ENCODE measurements around the gene WNT11. TPM values are rescaled to one million over a fixed set of nuclear protein-coding genes. Genes with fewer than 3 reads are reported as not detected.

Gene WNT11
- total RNA-seq, 1 experiment from 2014 or later = not detected

DNA sequence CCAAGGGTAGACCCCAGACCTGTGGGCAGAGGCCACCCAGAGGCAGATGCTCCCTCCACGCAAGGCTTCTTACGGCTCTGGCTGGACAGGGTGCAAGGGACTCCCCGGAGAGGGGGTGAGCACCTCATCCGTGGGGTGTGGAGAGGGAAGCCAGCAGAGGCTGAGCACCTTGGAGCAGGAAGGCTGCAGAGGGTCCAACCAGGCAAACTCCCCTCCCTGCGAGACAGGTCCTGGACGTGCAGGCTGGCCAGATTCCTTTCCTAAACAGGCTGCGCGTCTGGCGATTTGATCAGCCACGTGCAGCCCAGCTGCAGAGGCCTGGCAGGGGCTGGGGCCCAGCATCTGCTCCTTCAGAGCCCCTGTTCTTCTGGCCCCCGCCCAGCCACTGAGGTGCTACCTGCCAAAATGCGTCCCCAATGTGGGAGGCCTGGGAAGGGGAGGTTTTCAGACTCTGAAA is 49.3 kb downstream of the WNT11 start:
- no peak for DNase-seq (ENCODE audit: low spot score)

DNA sequence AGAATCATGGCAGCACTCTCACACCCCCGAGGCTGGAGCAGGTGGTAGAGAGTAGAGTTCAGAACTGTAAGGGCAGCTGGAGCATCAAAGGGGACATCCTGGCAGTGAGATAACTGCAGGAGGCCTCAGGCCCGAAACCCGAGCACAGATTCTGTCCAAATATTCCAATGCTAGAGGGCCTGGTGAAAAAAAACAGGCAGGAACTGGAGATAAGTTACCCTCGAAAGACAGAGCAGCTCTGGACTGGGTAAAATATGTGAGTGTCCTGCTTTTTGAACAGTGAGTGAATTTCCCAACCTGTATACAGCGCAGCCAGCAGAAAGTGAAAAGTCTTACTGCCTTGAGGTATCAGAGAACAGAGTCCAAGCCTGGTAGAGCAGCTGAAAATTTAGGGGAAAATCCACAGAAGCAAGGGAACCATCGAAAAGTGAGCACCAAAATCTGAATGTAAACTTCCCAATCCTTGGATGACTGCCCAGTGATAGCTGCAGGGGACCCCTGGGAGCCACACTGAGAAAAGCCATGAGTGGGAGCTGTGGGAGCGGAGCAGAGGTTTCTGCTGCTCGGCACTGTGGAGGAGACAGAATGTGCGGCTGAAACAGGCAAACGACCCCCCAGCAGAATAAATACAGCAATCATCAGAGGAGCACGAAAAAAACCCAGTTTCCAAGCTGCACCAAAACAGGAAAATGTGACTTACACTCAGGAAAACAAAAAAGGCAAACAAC is 50.6 kb downstream of the WNT11 start:
- DNase-seq (ENCODE audit: low spot score) = no peak

DNA sequence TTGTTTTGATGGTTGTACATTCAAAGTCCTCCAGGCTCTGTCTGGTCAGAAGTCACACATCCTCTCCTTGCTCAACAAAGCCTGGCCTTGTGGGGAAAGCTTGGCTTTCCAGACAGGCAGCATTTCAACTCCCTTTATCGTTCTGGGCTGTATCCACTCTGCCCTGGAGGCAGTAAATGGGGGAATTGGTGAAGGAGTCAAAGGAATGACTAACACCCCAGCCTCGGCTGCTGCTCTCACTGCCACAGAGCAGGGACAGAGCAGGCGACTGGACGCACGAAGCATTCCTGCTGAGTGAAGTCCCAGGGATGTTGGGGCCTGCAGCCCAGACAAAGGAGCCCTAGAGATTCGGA is 52.8 kb downstream of the WNT11 start:
- DNase-seq (ENCODE audit: low spot score) = no peak

DNA sequence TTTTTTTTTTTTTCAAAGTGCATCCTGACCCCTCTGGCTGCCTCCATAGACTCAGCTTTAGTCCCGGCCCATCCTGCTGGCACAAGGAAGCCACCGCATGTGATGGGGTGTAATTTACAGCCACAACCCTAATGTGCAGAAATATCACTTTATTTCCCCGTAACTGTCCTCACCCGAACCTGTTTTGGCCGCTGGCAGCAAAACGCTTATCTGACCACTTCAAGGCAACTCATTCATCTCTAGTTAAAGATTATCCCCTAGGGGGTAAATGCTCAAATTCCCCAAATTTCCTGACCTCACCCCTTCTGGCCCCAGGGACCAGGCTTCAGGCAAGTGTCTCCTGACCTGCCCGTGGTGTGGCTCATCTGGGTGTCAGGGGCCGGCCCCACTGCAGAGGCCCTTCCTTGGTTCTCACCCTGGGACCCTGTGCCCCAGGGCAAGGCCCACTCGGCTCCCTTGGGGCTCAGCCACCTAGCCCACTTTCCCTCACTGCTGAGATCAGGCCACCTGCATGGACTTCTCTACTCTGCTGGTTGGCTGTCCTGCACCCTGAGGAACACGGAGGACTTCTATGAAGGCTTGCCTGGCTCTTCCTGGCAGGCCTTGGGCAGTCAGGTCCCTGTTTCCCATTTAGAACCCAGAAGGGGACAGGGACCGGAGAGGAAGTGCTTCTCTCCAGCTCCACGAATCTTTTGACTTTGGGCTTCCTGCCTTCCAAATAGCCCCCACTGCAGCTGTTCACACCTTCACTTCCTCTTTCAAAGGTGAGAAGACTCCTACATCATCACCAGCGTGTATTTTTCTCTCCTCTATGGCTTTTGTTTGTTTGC is 53.3 kb downstream of the WNT11 start:
- DNase-seq (ENCODE audit: low spot score) = no peak

DNA sequence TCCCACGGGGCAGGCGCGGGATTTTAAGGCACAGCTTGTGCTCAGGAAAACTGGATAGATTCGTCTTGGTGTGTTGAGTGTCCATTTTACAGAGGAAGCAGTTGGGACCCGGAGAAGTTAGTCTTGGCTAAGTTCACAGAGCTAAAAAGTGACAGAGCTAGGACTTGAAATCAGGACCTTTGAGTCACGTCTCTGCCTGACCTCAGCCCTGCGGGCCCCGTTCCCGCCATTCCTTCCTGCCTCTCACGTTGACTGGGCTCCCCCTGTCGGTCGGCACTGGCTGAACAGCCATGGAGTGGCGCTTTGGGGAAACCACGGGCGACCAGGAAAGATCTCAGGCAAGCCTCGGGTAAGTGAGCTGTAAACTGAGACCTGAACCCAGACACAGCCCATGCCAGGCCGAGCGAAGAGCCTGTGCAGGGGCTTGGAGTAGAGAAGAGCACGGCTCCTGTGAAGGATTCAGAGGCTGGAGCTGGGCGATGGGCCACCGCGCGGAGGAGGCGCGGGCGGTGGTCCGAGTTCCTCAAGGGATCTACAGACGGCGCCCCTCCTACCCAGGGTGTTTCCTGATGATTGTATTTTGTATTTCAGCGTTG is 54.1 kb downstream of the WNT11 start:
- peak; percentile 72 for DNase-seq (ENCODE audit: low spot score)

DNA sequence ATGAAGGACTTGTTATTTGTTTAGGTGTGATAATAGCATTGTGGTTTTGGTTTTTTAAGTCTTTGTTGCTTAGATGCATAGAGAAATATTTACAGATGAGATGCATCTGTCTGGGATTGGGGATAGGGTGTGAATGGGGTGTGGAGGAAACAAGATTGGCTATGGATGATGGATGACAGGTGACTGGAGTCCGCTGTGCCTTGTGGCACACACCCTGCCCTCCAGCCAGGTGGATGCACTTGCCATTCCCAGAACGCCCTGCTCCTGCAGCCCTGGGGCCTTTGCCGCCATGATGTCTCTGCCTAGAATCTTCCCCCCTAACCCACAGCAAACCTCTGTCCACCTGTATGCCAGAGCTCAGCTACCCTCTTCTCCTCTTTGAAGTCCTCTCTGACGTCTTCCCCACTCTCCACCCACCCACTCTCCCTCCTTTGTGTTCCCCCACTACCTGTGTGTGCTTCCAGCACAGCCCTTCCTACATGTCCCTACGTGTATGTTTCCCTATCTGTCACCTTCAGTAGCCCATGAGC is 54.7 kb downstream of the WNT11 start:
- DNase-seq (ENCODE audit: low spot score) = no peak

DNA sequence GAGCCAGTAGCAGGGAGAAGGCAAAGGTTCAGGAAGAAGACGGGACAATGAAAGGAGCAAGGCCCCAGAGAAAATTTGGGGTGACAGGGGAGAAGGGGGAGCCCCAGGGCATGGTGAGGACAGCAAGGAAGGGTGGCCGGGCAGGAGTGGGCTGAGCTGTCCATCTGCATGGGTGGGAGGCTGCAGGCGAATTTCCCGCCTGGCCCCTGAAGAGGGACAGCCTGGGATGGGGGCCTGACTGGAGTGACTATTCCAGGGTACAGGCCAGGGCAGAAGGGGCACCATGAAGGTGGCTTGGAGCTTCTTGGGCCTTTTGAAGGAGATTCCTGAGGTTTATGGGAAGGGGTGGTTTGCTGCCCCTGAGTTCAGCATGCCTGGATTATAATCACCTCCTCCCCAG is 56.2 kb downstream of the WNT11 start:
- DNase-seq (ENCODE audit: low spot score) = no peak

DNA sequence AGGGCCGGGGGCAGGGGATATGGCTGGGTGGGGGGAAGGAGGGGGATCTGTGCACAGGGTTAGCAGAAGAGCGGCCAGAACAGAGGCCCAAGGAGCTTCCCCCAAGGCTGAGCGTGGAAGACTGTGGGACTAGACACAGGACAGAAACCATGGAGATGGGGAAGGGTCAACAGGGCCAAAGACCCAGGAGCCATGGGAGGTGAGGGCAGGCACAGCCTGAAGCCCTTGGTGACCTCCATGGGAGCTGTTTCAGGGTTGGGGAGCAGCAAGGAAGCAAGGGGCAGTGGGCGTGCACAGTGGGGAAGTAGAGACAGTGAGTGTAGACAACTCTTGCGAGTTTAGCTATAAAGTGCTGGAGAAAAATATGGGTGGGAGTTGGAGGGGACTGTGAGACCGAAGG is 56.6 kb downstream of the WNT11 start:
- DNase-seq (ENCODE audit: low spot score) = no peak

DNA sequence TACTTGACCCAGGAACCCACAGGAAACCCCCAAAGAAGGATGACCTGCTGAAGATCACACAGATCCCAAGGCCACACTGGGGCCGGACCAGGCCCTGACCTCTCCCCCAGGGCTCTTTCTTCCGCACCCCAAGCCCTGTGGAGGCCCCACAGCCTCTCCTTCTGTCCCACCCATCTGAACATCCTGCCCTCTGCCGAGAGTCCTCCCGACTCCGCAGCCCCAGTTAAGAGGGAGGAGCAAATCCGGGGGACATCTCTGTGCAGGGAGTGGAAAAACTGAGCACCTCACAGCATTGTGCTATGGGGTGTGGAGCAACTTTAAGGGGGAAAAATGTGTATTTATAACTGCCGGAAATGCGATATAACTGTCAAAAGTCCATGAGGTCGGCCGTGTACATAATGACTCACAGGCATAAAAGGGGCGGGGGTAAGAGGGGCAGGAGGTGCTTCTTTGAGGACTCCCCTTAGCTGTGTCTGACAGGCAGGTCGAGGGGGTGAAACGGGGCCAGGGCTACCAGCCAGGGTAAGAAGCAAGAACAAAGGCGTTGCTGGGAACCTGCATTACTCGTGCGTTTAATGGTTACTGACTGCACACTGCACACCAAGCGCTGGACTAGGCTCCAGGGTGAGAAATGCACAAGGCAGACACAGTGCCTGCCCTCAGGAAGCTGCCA is 57.2 kb downstream of the WNT11 start:
- DNase-seq (ENCODE audit: low spot score) = no peak

DNA sequence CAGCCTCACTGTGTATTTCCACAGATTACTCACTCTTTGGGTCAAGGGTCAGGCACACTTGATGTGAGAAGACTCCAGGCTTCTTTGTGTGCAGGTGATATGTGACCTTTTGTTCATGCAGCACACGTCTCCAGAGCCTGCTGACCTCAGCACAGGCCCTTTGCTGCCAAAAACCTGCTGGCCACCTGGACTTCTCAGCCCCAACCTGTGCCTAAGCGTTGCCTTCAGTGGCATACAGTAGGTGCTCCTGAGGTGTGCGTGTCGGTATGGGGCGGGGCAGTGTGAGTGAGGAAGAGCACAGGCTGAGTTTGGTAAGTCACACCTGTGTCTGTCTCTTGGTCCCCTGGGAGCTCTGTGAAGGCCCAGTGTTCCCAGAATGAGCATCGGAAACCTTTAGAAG is 58.1 kb downstream of the WNT11 start:
- DNase-seq (ENCODE audit: low spot score) = no peak

DNA sequence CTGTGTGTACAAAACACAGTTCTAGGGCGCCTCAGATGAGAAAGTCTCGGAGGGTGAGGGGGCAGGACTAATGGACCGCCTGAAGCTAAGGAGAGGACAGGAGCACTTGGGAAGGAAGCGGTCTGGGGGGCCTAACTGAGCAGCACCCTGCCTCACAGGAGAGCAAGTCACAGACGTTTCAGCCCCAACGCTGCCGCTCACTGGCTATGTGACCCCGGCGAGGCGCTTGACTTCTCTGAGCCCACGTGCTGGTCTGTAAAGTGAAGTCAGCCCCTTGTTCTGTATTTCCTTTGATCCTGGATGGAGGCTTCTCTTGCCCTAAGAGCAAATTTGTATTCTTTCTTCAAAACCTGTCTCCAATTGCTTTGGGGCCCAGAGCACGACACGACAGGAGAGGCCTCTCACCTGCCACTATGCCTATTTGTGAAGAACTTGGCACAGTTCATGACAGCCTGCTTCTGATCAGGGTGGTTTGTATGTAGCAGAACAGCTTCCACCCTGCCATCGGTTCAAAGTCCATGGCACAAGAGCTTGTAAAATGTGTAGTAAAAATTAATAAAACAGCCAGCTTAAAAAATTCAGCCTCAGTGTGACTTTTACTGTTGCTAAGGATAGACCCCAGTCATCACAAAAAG is 59.1 kb downstream of the WNT11 start:
- no peak for DNase-seq (ENCODE audit: low spot score)

DNA sequence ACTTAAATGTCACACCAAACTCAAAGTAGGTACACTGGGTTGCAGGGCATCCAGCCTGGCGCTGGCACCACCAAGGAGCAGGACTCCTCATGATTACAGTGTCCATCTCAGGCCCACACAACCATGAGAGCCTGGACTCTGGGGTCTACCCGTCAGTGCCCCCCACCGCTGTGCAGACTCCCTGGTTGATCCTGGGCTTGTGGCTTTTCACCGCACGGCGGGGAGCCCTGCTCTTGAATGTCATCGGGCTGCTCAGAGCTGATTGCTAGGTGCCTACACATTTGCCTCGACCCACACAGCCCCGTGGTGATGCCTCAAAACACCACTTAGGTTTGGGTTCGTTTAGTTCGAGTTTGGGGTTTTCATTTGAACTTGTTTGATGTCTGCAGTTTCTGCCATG is 63.0 kb downstream of the WNT11 start:
- DNase-seq (ENCODE audit: low spot score) = no peak

DNA sequence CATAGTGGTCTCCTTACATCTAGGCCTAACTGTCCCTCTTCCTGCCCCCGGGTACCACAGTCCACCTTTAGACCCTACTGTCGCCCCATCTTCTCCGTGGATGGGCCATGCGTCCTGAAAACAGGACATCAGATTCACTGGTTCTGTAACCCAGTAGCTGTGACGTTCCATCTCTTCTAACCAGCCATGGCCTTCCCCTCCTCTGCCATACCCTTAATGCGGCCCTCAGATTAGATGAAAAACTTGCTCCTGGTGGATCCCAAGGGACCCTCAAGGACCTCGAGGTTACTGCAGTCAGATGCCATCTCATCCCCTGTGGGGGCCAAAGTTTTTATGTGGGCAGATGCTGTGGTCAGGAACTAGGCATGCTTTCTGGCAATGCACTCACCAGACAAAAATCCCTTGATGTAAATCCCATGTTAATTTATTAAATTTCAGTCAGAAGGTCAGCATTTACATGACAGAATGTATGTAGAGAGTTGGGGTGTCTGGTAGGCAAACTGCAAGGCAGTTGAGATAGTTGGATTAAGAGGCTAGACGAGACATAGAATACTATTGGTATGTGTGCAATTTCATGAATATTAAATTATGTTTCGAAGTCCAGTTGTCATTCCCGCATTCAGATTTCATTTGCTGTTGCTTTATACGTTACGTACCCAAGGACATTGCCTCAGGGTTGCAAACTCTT is 64.3 kb downstream of the WNT11 start:
- no peak for DNase-seq (ENCODE audit: low spot score)

DNA sequence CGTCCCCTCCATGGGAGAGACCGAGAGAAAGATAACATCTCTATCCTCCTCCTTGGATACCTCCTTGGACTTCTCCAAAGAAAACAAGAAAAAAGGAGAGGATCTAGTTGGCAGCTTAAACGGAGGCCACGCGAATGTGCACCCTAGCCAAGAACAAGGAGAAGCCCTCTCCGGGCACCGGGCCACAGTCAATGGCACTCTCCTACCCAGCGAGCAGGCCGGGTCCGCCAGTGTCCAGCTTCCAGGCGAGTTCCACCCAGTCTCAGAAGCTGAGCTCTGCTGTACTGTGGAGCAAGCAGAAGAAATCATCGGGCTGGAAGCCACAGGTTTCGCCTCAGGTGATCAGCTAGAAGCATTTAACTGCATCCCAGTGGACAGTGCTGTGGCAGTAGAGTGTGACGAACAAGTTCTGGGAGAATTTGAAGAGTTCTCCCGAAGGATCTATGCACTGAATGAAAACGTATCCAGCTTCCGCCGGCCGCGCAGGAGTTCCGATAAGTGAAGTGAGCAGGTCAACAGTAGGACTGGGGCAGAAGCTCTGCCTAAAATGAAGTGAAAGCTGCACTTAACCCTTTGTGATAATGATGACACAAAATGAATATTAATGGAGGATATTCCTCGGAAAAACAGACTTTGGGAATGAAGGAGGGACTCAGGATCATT is 65.3 kb downstream of the WNT11 start:
- DNase-seq (ENCODE audit: low spot score) = no peak

DNA sequence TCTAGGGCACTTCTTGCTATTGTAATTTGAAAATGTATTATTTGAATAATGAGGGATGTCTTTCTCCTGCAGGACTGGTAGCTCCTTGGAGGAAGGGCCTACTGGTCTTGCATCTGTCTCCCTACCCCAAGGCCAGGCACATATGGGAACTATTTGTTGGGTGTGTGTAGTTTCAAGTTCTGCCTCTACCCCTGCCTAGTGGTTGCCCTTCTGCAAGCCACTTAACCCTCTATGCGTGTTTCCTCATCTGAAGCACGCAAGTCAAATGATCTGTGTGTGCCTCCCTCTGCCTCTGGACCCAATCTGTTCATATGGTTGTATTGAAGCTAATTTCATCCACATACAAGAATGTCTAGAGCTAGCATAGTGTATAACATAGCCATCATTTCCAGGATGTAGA is 67.0 kb downstream of the WNT11 start:
- no peak for DNase-seq (ENCODE audit: low spot score)

Other genes with a start within 250 kb of the WNT11 start
- 56.1 and 60.0 TPM in 2 replicates for gene THAP12, start 174.6 kb upstream of the WNT11 start, total RNA-seq (2014; rRNA removed; shearing (Covaris generic))
- gene GVQW3, start 174.8 kb upstream of the WNT11 start, total RNA-seq (2014; rRNA removed; shearing (Covaris generic)) = 0.08 and 1.2 TPM in 2 replicates
- gene EMSY, start 238.5 kb upstream of the WNT11 start, total RNA-seq (2014; rRNA removed; shearing (Covaris generic)) = 20.4 and 44.2 TPM in 2 replicates

All from H4 (cell line).